ENCODE measurements around the gene GALNT14. TPM values are rescaled to one million over a fixed set of nuclear protein-coding genes. Genes with fewer than 3 reads are reported as not detected.

The GALNT14 gene, protein sequence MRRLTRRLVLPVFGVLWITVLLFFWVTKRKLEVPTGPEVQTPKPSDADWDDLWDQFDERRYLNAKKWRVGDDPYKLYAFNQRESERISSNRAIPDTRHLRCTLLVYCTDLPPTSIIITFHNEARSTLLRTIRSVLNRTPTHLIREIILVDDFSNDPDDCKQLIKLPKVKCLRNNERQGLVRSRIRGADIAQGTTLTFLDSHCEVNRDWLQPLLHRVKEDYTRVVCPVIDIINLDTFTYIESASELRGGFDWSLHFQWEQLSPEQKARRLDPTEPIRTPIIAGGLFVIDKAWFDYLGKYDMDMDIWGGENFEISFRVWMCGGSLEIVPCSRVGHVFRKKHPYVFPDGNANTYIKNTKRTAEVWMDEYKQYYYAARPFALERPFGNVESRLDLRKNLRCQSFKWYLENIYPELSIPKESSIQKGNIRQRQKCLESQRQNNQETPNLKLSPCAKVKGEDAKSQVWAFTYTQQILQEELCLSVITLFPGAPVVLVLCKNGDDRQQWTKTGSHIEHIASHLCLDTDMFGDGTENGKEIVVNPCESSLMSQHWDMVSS
- 27.8 and 28.3 TPM in 2 replicates for total RNA-seq (2014; rRNA removed; shearing (Covaris generic))

GRCh38 chr2:31138037-31138962, at the start of gene GALNT14:
Gene GALNT14, minus strand, starts transcription at chr2:31138440. Its CDS starts 354 bp downstream, at chr2:31138086.

Other genes with a start within 250 kb of the GALNT14 start
- gene CAPN14, start 79.1 kb upstream of the GALNT14 start, total RNA-seq (2014; rRNA removed; shearing (Covaris generic)) = 0.88 and 0.98 TPM in 2 replicates
- gene EHD3, start 95.7 kb upstream of the GALNT14 start, total RNA-seq (2014; rRNA removed; shearing (Covaris generic)) = 22.9 and 23.2 TPM in 2 replicates

All from A375 (cell line).